Thyroid gland (tissue), 4 donors: Measurements from ENCODE around the gene ZNF536. TPM values are rescaled to one million over a fixed set of nuclear protein-coding genes. Genes with fewer than 3 reads are reported as not detected.

Experiments used
- DNase-seq, 2 donors: peaks; one replicate each; pipeline ENCODE4 v3.0.0-alpha.2; 2019
- H3K27ac ChIP-seq, 3 donors: fragments of 200-600 bp; sonication (generic); 1 replicate in 2 of 3; 2 replicates in 1 of 3; pipeline ENCODE4 v1.5.1; 2016 to 2019; ENCODE audit warnings: mild to moderate bottlenecking in 1 of 3, moderate library complexity in 1 of 3
- H3K27me3 ChIP-seq: fragments of 200-600 bp; sonication (generic); one replicate; pipeline ENCODE4 v1.5.1; 2019
- H3K36me3 ChIP-seq, 2 donors: fragments of 200-600 bp; sonication (generic); one replicate each; pipeline ENCODE4 v1.5.1; 2016 to 2019
- H3K4me1 ChIP-seq, 2 donors: fragments of 200-600 bp; sonication (generic); one replicate each; pipeline ENCODE4 v1.5.1; 2017 to 2019
- H3K4me3 ChIP-seq, 3 donors: fragments of 200-600 bp; sonication (generic); replicated peaks in 1 of 3; 1 replicate in 2 of 3; 2 replicates in 1 of 3; pipeline ENCODE4 v1.5.1; 2016; ENCODE audit warnings: mild to moderate bottlenecking in 1 of 3
- H3K9me3 ChIP-seq: fragments of 200-600 bp; sonication (generic); one replicate; pipeline ENCODE4 v1.5.1; 2017
- CTCF ChIP-seq, 6 experiments: fragments of 200-600 bp in 3 of 6; fragments of 450-650 bp in 3 of 6; sonication (generic) in 3 of 6; IDR thresholded peaks; one replicate each; pipeline ENCODE4 v1.5.1; 2016 to 2019; ENCODE audit warnings: antibody characterized with exemption in 6 of 6, mild to moderate bottlenecking in 2 of 6, inconsistent platforms in 1 of 6, moderate library complexity in 1 of 6
- POLR2A ChIP-seq, 2 donors: fragments of 450-650 bp; IDR thresholded peaks; one replicate each; pipeline ENCODE4 v1.6.1; 2017; ENCODE audit warnings: antibody characterized with exemption in 2 of 2, mild to moderate bottlenecking in 2 of 2, moderate library complexity in 1 of 2
- WGBS, 2 donors: methylation state at CpG; one replicate each; pipeline ENCODE4 v1.1.5; 2017; 5-methylcytosine and 5-hydroxymethylcytosine counted together
- intact Hi-C: fragments of 100-400 bp; cut with DNase I; formaldehyde crosslinking; loops from one replicate; pipeline ENCODE4 v1.15.1; 2023
- total RNA-seq, 4 donors: library from RNA; depleted of rRNA; stranded (reverse); fragments of >200 nt; gene quantifications; one replicate each; pipeline ENCODE4 v1.2.3, GENCODE V29; 2016

ZNF536 gene
- total RNA-seq, 4 donors from 2014 or later = 1.1 to 10.8 (median 5.3) TPM

GRCh38 chr19:30584090-30584489, 211.9 kb downstream of the ZNF536 start:
- Histone ChIP-seq H3K9me3 (no peaks in the 10 kb centered on the region), H3K27ac (no peak overlapping the region), H3K36me3 (no peaks in the 10 kb centered on the region), H3K4me1 (no peaks in the 10 kb centered on the region), H3K27me3 (no peaks in the 10 kb centered on the region), H3K4me3 (no peak overlapping the region)
- TF ChIP-seq CTCF (IDR thresholded peaks at IDR 0.05) (no peak), POLR2A (IDR thresholded peaks at IDR 0.05) (no peak)
- intact Hi-C loops = no loop called here
- no peak for DNase-seq
- 44 to 53% methylated on average over 8 of the region's 8 CpGs for WGBS, 2 donors

GRCh38 chr19:30587869-30588268, 215.7 kb downstream of the ZNF536 start:
- Histone ChIP-seq H3K27ac (no peak overlapping the region), H3K36me3 (no peaks in the 10 kb centered on the region), H3K4me1 (no peaks in the 10 kb centered on the region), H3K4me3 (no peak overlapping the region), H3K9me3 (no peaks in the 10 kb centered on the region), H3K27me3 (no peaks in the 10 kb centered on the region)
- intact Hi-C loops = no loop called here
- TF ChIP-seq CTCF (IDR thresholded peaks at IDR 0.05) (no peak), POLR2A (IDR thresholded peaks at IDR 0.05) (no peak)
- WGBS, 2 donors = 66 to 72% methylated on average over 5 of the region's 5 CpGs
- no peak for DNase-seq

- whole genome bisulfite sequencing, 2 donors = 60 to 78% methylated on average over 1 of the region's 1 CpG
- intact Hi-C loops = no loop called here
- Histone ChIP-seq H3K36me3 (no peaks in the 10 kb centered on the region), H3K9me3 (no peaks in the 10 kb centered on the region), H3K27ac (no peak overlapping the region), H3K4me3 (no peak overlapping the region), H3K27me3 (no peaks in the 10 kb centered on the region), H3K4me1 (peaks cover 0 to 7% of the 10 kb centered on the region in 2 donors)
- no peak for TF ChIP-seq CTCF (IDR thresholded peaks at IDR 0.05)
- TF ChIP-seq POLR2A (IDR thresholded peaks at IDR 0.05) = no peak
- DNase-seq = no peak
These were observed 218.5 kb downstream of the ZNF536 start for GRCh38 chr19:30590596-30591229.

- intact Hi-C loops = no loop called here
- 54 to 63% methylated on average over 4 to 5 of the region's 5 CpGs for WGBS, 2 donors
- peak; percentile 16 to 67 for DNase-seq
- no peaks in the 10 kb centered on the region for H3K27me3 ChIP-seq
- H3K36me3 ChIP-seq = no peaks in the 10 kb centered on the region
- H3K27ac ChIP-seq = no peak overlapping the region
- H3K4me1 ChIP-seq = peaks cover 0 to 7% of the 10 kb centered on the region in 2 donors
- no peaks in the 10 kb centered on the region for H3K9me3 ChIP-seq
- TF ChIP-seq POLR2A (IDR thresholded peaks at IDR 0.05) = no peak
- no peak for TF ChIP-seq CTCF (IDR thresholded peaks at IDR 0.05)
- no peak overlapping the region for H3K4me3 ChIP-seq
These were observed 221.2 kb downstream of the ZNF536 start for GRCh38 chr19:30593356-30593755.

GRCh38 chr19:30593975-30594745, 222.0 kb downstream of the ZNF536 start:
- Histone ChIP-seq H3K36me3 (no peaks in the 10 kb centered on the region), H3K4me1 (peaks cover 0 to 7% of the 10 kb centered on the region in 2 donors), H3K4me3 (no peak overlapping the region), H3K9me3 (no peaks in the 10 kb centered on the region), H3K27me3 (no peaks in the 10 kb centered on the region), H3K27ac (no peak overlapping the region)
- 72 to 74% methylated on average over 10 to 11 of the region's 11 CpGs for WGBS, 2 donors
- intact Hi-C loops = no loop called here
- DNase-seq = no peak
- no peak for TF ChIP-seq POLR2A (IDR thresholded peaks at IDR 0.05)
- no peak for TF ChIP-seq CTCF (IDR thresholded peaks at IDR 0.05)
